Left kidney (tissue), 2 donors: Measurements from ENCODE around the gene SRPX. TPM values are rescaled to one million over a fixed set of nuclear protein-coding genes. Genes with fewer than 3 reads are reported as not detected.

Experiments used
- DNase-seq: peaks from one replicate; pipeline ENCODE4 v3.0.0-alpha.2; 2013
- polyA plus RNA-seq: library from polyadenylated mRNA; unstranded; fragments of 120-200 nt; gene quantifications from one replicate; pipeline ENCODE4 v1.2.1, GENCODE V29; 2013; ENCODE audit not compliant: insufficient read length

The SRPX gene
- polyA plus RNA-seq, 1 donor, result 15.0 TPM

DNA sequence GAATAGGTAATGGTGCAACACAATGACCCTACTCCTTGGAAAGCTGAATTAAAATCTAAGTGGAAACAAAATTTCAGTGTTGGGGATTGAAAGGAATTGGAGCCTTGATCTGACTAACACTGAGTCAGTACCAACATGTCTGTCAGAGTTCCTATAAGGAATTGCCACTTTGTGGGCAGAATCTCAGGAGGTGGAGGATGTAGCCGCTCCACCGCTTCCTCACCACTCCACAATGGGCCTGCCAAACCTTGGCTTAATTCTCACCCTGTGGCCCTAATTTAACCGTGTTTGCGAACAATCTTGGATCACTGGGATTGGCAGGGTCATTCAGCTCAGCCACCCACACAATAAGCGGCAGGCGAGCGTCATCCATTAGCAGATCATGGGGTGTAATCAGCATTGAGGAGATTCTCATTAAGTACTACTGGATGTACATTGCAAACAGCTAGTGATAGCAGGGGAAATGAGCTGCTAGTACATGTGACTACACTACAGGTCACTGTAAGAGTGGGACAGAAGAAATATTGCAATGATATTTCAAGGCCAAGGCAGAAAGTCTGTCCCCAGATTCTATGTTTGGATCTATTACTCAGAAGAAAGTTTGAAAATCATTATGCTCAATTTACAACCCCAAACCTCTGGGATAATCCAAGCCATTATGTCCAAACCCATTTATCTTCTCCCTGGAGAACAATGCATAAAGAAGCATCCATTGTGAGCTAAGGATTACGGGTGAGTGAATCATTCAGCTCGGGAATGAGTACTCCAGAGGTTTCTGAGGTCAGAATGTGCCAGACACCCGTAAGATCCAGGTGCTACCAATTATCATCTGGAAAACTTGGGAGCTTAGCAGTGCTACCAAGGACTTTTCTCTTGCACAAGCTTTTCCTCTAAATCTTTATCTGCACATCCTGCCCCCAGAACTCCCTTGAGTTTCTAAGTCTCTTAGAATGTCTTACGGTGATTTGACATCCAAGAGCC is 5.8 kb downstream of the SRPX start:
- no peak for DNase-seq

DNA sequence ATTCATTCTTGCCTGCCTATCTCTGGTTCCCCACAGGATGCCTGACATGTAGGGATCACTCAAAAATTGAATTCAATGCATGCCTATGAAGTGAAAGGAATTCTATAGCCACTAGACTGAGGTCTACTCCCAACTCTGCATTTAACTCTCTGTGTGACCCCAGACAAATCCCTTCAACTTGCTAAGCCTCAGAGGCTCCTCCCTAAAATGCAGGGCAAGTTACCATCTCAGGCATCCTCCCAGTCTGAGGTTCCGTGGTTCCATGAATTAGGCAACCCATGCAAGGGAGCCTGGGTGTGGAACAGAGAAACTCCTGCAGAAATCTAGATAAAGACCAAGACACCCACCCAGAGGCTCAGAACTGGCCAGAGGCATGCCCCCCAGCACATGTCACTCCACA is 6.6 kb downstream of the SRPX start:
- no peak for DNase-seq

DNA sequence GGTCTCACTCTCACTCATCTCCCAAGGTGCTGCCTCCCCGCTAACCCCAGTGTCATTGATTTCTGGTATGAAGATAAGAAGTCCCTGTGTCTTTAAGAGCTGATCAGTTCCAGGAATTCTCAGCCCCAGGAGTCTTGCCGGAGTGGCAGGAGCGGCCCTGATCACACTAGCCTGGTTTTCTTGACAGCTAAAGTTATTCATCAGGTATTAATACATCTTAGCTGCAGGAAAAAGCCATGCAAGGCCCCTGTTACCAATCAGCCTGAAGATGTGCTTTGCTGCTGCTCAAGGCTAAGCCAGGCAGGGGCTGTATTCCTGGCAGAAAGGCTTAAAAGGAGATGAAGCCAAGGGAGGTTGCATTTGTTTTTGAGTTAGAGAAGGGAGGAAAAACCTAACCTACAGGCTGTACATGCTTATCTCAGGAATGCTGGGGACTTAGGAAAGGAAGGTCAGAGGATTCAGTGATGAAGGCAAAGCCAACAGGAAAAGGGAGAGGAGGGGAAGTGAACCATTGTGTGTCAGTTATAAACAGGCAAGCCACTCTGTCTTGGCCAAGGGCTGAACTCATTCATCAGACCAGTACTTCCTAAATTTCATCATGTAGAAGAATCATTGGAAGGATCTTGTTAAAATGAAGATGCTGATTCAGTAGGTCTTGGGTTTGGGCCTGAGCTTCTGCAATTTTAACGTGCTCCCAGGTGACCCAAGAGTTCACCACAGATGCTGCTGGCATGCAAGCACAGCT is 8.6 kb downstream of the SRPX start:
- DNase-seq, result no peak

DNA sequence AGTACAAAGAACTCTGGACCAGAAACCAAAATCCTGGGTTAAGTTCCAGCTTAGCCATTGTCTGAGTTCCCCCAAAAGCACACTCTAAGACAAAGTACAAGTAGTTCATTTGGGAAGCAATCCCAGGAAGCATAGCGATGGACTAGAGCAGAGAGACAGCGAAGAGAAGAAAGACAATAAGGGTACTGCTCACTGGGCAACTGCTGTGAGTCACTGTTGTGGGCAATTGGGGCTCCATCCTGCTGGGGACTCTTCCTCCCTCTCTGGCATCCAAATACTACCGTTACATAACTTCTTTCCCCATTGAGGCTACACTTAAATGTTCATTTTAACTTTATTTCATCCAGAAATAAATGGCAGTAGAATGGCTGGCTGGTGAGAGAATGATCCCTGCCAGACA is 14.1 kb downstream of the SRPX start:
- DNase-seq, result no peak

DNA sequence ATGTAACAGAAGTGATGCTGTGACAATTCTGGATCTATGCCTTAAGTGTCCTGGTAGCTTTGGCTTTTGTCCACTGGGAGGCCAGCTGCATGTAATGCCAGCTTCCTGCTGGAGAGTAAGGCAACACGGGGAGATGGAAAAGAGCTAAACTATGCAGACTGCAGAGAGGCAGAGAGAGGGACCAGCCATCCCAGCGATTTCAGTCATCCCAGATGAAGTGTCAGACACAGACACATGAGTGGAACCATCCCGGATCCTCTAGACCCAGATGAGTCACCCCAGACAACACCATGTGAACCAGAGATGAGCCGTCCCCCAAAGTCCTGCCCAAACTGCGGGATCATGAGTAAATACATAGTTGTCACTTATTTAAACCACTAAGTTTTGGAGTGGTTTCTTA is 14.6 kb downstream of the SRPX start:
- DNase-seq, result no peak

DNA sequence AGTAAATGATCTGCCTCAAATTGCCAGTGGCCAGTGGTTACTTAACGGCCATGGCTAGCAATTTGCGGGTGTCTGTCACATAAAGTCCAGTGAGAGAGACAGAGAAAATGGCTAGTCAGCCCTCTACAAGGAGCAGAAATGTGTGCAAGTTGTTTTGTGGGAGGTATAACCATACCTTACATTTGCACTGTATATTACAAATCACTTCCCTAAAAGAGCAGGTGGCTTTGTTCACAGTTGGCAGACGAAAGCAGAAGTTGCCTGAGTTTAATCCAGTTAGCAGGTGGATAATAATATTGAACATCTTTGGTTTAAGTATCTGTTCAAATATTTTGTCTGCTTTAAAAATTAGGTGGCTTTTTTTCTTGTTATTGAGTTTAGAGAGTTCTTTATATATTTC is 15.6 kb downstream of the SRPX start:
- no peak for DNase-seq

DNA sequence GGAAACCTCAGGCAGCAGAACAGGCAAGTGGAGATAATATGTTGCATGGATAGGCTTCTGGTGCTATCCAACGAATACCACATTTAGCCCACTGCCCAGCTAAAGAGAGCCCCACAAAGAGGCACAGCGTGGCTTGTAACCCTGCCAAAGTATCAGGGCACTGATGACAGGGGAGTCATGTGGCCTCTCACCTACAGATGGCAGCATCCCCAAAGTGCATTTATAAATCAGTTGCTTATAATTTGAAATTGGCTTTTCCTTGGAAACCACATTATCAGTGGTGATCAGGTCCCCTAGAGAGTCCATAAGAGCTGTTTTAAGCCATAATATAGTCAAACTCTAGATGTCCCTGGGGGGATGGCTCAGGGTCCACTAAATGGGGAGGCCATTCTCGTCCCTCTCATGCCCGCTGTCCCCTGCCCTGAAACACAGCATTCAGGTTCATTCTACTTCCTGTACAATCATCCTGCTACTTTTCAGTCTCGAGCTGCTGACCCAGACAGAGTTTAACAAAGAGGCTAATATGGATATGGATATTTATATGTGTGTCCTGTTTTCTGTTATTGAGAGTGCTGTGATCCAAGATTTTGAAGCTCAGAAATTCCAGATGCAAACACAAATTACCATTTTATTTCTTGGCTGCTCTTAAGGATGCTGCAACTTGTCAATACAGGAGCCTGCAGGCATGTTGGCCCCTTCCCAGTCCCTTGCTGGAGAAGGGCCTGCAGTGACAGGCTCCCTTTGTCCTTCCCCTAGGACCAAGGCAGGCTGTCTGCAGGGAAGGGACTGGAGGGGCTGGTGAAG is 28.5 kb downstream of the SRPX start:
- no peak for DNase-seq

DNA sequence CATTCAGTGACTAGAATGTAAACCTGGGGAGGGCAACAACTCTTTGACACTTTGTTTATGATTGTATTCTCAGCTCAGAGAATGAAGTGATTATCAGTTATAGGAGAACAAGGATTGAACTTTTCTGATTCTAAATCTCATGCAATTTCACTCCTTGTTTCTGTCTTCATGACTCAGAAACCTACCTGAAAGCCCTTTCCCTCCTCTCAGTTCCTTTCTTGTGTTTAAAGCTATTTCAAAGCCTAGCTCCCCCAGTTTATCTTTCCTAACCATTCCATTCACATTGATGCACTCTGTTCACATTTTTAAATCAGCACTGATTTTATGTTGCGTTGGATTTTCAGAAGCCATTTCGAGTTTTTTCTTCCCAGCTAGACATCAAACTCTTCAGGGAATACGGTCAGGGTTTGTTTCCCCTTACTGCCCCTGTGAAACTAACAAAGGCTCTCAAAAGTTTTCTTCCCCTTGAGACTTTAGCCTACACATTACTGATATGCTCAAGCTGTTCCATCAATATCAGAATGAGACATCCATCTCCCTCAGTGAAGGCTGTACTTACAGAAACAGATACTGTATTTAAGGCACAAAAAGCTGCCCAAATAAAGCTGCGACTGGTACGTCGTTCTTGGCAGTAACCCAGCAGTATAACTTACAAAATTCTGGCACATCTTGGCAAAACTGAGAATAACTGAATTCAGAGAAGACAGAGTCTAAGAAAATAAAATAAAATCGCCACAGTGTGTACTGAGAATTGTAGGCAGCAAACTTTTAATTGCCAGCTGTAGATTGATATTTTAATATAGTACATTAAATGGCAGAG is 31.0 kb downstream of the SRPX start:
- DNase-seq, result no peak

DNA sequence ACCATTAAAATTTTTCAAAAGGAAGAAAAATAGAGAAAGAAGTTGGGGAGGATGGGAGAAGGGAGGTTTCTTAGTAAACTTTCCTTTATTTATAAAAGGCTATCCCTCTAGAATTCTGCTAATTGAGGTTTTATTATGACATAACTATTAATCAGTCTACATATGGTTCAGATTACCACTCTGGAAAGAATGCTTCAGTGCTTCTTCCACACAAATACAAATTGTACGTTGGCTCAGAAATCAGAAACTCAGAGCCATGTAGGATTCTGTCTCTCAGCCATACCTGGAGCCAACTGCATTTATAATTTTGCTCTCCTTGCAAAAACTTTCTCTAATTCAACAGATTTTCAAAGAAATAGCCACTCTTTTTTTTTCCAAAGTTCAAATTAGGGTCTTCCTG is 37.1 kb downstream of the SRPX start:
- DNase-seq, result no peak

DNA sequence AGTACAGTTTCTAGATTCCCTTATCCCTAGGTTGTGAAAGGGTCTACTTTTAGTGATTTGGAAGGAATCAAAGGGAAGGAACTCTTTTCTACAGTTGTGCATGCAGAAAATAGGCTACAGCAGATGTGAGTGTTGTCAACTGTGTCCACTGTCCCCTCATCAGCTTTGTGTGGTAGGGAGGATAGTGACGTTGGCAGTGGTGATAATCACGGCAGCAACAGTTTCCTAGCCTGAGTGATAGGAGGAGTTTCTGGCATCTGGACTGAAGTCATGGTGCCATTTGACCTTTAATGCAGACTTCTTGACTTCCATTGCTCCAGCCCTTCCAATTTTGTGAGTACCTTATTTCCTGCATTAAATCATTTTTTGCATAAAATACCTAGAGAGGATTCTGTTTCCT is 39.3 kb downstream of the SRPX start:
- no peak for DNase-seq

DNA sequence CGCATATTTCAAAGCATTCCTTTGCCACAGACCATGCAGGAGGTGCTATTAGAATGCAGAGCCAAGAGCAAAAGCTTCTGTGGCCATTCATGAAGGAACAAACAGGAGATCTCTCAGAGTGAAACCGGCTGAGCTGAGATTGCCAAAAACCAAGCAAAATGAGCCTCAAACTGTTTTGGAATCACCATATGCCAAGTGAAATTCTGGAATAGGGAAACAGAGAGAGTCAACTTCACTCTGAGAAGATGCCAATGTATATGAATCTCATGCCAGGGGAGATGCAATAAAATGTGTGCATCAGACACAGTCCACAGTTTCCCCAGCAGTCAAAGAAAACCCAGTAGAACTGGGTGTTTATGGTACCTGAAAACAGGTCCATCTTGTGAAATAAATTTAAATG is 42.3 kb downstream of the SRPX start:
- no peak for DNase-seq

DNA sequence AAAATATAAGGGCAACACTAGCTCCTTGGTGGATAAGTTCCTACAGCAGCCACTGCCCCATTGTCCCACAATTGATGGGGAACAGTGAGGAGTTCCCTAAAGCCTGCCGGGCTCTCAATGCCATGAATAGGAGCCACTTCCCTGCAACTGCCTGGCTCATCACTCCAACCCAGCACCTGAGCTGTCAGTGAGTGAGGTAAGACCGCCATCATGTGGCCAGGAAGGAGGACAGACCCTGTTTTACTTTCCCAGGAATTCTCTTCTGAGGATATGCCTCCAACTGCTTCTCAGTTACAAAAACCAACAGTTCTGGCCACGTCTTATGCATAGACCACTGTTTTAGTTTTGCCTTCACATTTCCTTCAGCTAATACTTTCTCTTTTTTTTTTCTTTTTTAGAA is 45.5 kb downstream of the SRPX start:
- DNase-seq, result peak; percentile 26

DNA sequence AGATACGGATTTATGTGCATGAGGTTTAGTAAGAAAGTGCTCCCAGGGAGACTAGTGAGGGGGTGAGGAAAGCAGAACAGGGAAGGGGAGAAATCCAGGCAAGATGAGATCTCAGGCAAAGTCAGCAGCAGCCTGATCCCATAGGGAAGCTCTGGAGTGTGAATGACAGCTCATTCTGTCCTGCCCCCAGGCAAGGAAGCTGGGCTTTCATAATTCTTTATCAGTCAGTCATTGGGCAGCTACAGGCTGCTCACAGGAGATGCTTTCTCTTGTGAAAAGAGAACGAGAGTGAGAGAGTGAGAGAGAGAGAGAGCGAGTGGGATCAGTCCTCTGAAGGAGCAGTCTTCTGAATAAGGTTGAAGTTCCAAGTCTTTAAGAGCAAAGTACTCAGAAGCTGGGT is 48.1 kb downstream of the SRPX start:
- DNase-seq, result no peak

DNA sequence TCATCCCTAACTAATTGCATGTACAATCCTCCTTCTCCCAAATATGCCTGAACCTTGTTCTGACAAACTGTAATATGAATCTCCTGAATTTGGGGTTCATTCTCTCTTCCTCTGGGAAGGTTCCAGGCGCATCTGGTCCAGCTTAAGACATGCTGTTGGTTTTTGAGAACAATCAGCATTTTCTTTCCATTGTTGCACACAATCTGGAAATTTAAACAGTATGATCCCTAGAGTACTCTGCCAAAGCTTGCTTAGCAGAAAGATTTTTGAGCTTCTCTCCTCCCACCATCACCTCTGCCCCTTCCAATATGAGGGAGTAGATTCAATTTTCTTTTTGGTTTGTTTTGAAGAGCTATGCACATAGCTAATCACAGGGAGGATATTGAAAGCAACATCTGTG is 50.1 kb downstream of the SRPX start:
- DNase-seq, result no peak

DNA sequence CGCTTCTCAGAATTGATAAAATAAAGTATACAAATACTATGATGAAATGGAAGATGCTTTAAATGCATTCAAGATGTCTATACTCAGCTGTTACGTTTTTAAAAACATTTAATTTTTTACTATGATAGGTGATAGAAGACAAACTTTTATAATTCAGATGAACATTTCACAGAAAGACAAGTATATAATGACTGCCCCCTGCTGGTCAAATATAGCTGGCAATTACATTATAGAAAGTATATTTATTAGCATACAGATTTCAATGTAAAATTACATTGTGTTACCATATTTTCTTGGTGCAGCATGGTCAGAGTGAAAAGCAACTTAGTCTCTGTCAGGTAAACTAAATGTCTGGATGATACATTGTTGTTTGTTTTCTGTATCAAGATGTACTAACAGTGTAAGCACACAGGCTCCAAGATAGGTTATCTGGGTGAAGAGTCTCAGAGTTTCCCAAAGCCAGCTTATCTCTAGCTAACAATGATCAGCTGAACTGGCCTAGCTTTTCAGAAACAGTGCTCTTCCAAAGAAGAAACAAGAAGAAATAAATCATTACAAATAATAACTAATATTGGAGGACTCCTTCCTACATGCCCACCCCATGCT is 54.1 kb downstream of the SRPX start:
- peak; percentile 22 for DNase-seq

DNA sequence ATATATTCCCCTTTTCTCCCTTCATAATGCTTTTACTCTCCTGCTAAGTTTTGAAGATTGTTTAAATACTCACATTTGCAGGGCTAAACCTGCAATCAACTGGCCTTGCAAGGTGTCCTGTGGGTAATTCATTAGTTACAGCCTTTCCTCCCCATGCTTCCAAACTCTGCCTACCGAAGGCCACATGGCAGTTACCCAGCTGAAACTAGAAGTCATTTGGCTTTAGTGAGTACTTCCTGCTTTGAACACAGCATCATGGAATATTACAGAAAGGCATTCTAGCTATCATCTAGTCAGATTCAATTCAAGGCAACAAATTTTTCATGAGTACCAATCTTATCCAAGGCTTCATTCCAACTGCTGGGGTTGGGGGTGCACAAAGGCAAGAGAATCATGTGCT is 55.6 kb downstream of the SRPX start:
- no peak for DNase-seq

DNA sequence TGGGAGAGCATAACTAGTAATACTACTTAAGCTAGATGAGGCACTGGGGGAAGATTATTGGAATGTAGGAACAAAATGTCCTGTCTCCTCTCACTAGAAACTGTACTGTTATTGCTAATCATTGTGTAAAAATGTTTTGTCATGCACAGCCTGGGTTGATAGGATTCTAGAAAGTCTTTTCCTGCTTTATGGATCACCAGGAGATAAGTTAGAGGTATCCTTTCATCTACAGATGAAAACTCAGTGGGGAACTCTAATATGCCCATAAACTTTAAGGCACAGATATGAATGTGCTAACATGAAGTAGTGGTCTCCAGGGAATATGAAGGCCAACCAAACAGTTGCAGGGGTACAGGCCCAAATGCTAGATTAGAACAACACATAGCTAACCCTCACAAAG is 57.5 kb downstream of the SRPX start:
- DNase-seq, result no peak

DNA sequence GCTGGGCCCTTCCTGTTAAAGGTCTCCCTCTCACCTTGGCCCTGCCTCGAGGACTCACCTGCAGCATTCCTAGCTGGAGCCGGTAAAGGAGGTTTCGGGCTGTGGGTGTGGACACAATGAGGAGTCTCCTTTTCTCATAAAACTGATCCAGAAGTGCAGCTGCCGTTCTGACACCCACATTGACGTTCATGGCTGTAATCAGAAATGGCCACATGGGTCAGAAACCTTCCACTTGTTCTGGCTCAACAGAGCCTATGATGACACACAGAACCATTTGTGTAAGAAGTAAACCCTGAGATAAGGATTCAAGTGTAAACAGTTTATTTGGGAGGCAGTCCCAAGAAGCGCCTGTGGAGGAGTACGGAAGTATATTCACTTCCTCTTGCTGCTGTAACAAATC is 63.8 kb downstream of the SRPX start:
- no peak for DNase-seq

DNA sequence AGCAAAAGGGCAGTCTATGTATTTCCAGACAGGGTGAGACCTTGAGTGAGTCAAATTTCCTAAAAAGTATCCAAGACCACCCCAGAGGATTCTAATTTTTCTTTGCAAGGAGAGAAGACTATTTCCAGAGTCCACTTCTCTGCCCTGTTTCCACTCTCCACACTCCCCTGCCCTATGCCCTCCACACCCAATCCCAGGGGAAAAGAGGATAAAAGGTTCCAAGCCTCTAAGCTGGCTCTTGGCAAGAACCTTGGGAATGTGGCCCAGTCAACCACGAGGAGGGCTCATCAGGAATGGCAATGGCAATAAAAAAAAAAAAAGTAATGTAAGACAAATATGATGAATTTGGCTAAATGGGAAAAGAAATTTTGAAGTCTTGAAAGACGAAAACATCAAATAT is 65.9 kb downstream of the SRPX start:
- DNase-seq, result no peak

DNA sequence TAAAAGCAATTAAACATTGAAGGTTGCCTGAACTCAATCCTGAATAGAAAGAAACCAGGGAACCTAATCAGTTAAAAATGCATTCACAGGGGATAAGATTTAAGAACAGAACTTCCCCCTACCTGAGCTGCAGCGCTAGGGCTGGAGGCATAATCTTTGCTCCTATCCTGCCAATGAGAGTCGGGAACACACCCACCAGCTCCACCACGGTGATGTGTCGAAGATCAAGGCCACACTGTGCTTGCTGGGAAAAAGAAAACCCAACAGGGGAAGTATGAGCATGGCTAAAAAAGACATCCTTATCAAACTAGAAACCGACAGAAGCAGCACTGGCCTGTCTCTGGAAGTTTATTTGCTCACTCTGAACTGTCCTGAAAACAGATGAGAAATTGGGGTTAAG is 66.3 kb downstream of the SRPX start:
- DNase-seq, result no peak

DNA sequence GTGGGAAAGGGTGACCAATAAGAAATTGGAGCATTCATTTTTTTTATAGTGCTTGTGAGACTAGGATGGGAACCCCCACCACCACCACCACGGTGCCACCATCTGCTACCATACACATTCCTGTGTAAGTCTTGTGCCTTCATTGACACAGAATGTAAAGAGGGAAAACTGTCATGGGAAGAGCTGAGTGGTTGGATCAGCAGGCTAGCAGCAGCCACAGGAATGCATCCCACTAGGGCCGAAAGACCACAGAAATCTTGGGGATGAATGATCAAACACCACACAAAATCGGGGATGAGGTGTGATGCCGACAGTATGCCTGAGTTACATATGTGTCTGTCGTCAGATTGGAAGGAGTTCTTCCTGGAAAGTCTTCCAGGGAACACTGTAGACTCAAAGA is 69.2 kb downstream of the SRPX start:
- no peak for DNase-seq
